ENCODE measurements around the gene SLC5A9.

SLC5A9 gene

GRCh38 chr1:48224791-48225190, 2.3 kb downstream of the SLC5A9 start:
- in situ Hi-C loops (cut with HindIII; ENCODE audit: low sequenced_read_pairs), result no loop called here
- no peak overlapping the region for H3K4me3 ChIP-seq (ENCODE audit: low read depth, low read length)
- no peak for TF ChIP-seq CTCF (IDR thresholded peaks at IDR 0.05; ENCODE audit: low read depth, low read length, missing control alignments)
- DNase-seq (ENCODE audit: low read depth), result no peak

DNA sequence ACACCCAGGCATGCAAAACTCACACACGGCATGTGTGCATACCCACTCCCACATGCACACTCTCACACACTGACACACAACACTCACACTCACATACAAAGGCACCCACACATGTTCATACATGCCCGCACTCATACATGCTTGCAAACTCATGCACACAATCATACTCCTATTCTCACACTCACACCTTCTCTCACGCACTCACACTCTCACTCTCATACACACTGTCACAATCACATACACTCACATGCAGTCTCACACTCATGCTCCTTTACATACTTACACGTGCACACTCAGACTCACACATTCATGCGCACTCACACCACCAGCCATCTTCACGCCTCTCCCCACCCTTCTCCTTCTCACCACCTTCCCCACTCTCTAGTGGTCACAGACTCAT, 3.1 kb downstream of the SLC5A9 start:
- H3K4me3 ChIP-seq (ENCODE audit: low read depth, low read length), result no peak overlapping the region
- in situ Hi-C loops (cut with HindIII; ENCODE audit: low sequenced_read_pairs), result no loop called here
- DNase-seq (ENCODE audit: low read depth), result no peak
- no peak for TF ChIP-seq CTCF (IDR thresholded peaks at IDR 0.05; ENCODE audit: low read depth, low read length, missing control alignments)

DNA sequence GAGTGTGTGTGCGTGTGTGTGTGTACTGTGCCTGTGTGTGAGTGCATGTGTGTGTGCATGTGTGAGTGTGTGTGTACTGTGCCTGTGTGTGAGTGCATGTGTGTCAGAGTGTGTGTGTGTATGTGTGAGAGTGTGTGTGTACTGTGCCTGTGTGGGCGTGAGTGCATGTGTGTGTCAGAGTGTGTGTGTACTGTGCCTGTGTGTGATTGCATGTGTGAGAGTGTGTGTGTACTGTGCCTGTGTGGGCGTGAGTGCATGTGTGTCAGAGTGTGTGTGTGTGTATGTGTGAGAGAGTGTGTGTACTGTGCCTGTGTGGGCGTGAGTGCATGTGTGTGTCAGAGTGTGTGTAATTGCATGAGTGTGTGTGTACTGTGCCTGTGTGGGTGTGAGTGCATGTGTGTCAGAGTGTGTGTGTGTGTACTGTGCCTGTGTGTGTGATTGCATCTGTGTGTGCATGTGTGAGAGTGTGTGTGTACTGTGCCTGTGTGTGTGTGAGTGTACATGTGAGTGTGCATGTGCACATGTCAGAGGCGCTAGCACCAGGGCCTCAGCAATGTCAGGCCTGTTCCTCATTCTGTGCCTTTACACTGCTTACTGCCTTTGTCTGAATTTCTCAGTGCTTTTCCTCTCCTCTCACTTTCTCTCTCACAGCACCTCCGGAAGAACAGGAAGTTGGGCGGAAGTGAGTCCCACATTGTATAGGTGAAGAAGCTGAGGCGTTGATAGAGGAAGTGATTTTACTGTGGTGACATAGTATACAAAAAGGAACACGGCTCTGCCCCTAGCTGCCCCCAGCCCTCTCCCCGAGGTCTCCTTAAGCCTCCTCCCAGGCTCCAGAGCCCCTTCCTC, 4.9 kb downstream of the SLC5A9 start:
- H3K4me3 ChIP-seq (ENCODE audit: low read depth, low read length), result no peak overlapping the region
- TF ChIP-seq CTCF (IDR thresholded peaks at IDR 0.05; ENCODE audit: low read depth, low read length, missing control alignments), result no peak
- in situ Hi-C loops (cut with HindIII; ENCODE audit: low sequenced_read_pairs), result no loop called here
- DNase-seq (ENCODE audit: low read depth), result no peak

- in situ Hi-C loops (cut with HindIII; ENCODE audit: low sequenced_read_pairs), result no loop called here
- no peak for DNase-seq (ENCODE audit: low read depth)
- H3K4me3 ChIP-seq (ENCODE audit: low read depth, low read length), result no peak overlapping the region
- peak; percentile 13 for TF ChIP-seq CTCF (IDR thresholded peaks at IDR 0.05; ENCODE audit: low read depth, low read length, missing control alignments)
These were observed 5.6 kb downstream of the SLC5A9 start for GRCh38 chr1:48228156-48228555.

DNA sequence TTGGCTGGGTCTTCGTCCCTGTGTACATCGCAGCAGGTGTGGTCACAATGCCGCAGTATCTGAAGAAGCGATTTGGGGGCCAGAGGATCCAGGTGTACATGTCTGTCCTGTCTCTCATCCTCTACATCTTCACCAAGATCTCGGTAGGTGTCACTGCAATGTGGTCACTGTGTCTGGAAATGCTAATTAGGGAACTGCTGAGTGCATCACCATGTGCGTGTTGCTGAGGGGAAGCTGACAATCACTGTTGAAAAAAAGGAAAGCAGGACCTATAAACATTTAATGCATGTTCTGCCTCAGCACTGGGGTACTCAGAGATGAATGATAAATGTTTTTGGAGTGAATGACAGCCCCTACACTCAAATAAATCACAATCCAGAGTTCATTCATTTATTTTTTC, 6.8 kb downstream of the SLC5A9 start:
- no peak for DNase-seq (ENCODE audit: low read depth)
- no peak for TF ChIP-seq CTCF (IDR thresholded peaks at IDR 0.05; ENCODE audit: low read depth, low read length, missing control alignments)
- in situ Hi-C loops (cut with HindIII; ENCODE audit: low sequenced_read_pairs), result no loop called here
- no peak overlapping the region for H3K4me3 ChIP-seq (ENCODE audit: low read depth, low read length)

DNA sequence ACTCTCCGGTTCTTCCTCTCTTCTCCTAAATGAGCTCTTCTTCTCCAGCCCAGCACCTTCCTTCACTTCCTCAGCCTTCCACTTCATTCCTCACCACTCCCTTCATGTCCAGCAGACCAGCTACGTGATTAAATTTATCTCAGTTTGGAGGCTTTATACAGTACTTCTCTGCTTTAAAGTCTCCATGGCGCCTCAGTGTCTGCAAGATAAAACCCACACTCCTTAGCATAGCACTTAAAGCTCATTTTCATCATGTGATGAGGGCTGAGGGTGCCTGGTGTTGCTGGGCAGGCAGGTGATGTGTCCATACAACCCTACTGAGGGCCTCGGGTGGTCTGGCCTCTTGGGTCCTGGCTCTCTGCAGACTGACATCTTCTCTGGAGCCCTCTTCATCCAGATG, 7.7 kb downstream of the SLC5A9 start:
- in situ Hi-C loops (cut with HindIII; ENCODE audit: low sequenced_read_pairs), result no loop called here
- no peak for TF ChIP-seq CTCF (IDR thresholded peaks at IDR 0.05; ENCODE audit: low read depth, low read length, missing control alignments)
- H3K4me3 ChIP-seq (ENCODE audit: low read depth, low read length), result no peak overlapping the region
- no peak for DNase-seq (ENCODE audit: low read depth)

Measured in astrocyte of the cerebellum (primary cell).